Mononuclear cell (primary cell): Measurements from ENCODE around the gene KRTAP10-2. TPM values are rescaled to one million over a fixed set of nuclear protein-coding genes. Genes with fewer than 3 reads are reported as not detected.

Experiments used
- H3K27me3 ChIP-seq: 2 replicates; pipeline ENCODE4 v1.6.0; 2011; ENCODE audit warnings: low read length, control low read depth; ENCODE audit not compliant: insufficient read depth
- H3K4me1 ChIP-seq: 2 replicates; pipeline ENCODE4 v1.5.1; 2011; ENCODE audit warnings: mild to moderate bottlenecking, low read length, control low read depth; ENCODE audit not compliant: insufficient read depth
- H3K4me3 ChIP-seq: 2 replicates; pipeline ENCODE4 v1.5.1; 2011; ENCODE audit warnings: mild to moderate bottlenecking, low read length, moderate library complexity
- H3K9me3 ChIP-seq: 2 replicates; pipeline ENCODE4 v1.5.1; 2011; ENCODE audit warnings: low read depth, mild to moderate bottlenecking, control low read depth, low read length
- total RNA-seq: library from RNA; depleted of rRNA; stranded (reverse); fragments of >200 nt; gene quantifications from one replicate; pipeline ENCODE4 v1.2.3, GENCODE V29; 2012

KRTAP10-2 gene
- total RNA-seq, 1 donor, result not detected

- H3K27me3 ChIP-seq, result no peaks in the 10 kb centered on the region
- H3K4me3 ChIP-seq, result no peak overlapping the region
- no peaks in the 10 kb centered on the region for H3K9me3 ChIP-seq
- H3K4me1 ChIP-seq, result peaks cover 5% of the 10 kb centered on the region
Observed at GRCh38 chr21:44502171-44502958, 48.9 kb downstream of the KRTAP10-2 start.

Other genes with a start within 250 kb of the KRTAP10-2 start
- gene CFAP410, start 212.1 kb downstream of the KRTAP10-2 start, total RNA-seq, result 17.6 TPM
- 2.2 TPM for gene TRPM2, start 197.9 kb downstream of the KRTAP10-2 start, total RNA-seq
- 0.31 TPM for gene LRRC3, start 96.0 kb downstream of the KRTAP10-2 start, total RNA-seq
- not detected for gene KRTAP10-1, start 11.3 kb downstream of the KRTAP10-2 start, total RNA-seq
- not detected for gene KRTAP10-3, start 7.3 kb upstream of the KRTAP10-2 start, total RNA-seq
- gene KRTAP10-4, start 22.2 kb upstream of the KRTAP10-2 start, total RNA-seq, result not detected
- not detected for gene KRTAP10-5, start 29.1 kb upstream of the KRTAP10-2 start, total RNA-seq
- not detected for gene KRTAP10-6, start 41.0 kb upstream of the KRTAP10-2 start, total RNA-seq
- gene KRTAP10-7, start 49.1 kb upstream of the KRTAP10-2 start, total RNA-seq, result not detected
- gene KRTAP10-8, start 60.6 kb upstream of the KRTAP10-2 start, total RNA-seq, result not detected
- gene KRTAP10-9, start 75.6 kb upstream of the KRTAP10-2 start, total RNA-seq, result not detected
- not detected for gene KRTAP10-10, start 85.9 kb upstream of the KRTAP10-2 start, total RNA-seq
- not detected for gene KRTAP10-11, start 94.9 kb upstream of the KRTAP10-2 start, total RNA-seq
- not detected for gene KRTAP12-4, start 103.2 kb upstream of the KRTAP10-2 start, total RNA-seq
- gene KRTAP12-3, start 106.4 kb upstream of the KRTAP10-2 start, total RNA-seq, result not detected
- gene KRTAP12-2, start 115.4 kb upstream of the KRTAP10-2 start, total RNA-seq, result not detected
- gene KRTAP12-1, start 130.7 kb upstream of the KRTAP10-2 start, total RNA-seq, result not detected
- not detected for gene KRTAP10-12, start 145.7 kb upstream of the KRTAP10-2 start, total RNA-seq
- gene TSPEAR, start 160.1 kb upstream of the KRTAP10-2 start, total RNA-seq, result not detected